HG02870 (cell line): ENCODE data around the gene JARID2.

Source experiments
- ATAC-seq: cut with Tn5 transposase; IDR thresholded peaks from one replicate; pipeline ENCODE4 v1.9.1; 2021; ENCODE audit warnings: mild to moderate bottlenecking, moderate library complexity; ENCODE audit not compliant: unreplicated experiment

The JARID2 gene

GRCh38 chr6:15264412-15264811 lies 18.5 kb downstream of the JARID2 start:
- no peak for ATAC-seq

GRCh38 chr6:15264902-15265761 lies 19.3 kb downstream of the JARID2 start:
- ATAC-seq, result no peak

GRCh38 chr6:15265787-15266186 lies 19.9 kb downstream of the JARID2 start:
- no peak for ATAC-seq

- no peak for ATAC-seq
Measured at GRCh38 chr6:15266423-15266996, 20.6 kb downstream of the JARID2 start.

- ATAC-seq, result no peak
Measured at GRCh38 chr6:15267221-15267620, 21.4 kb downstream of the JARID2 start.

GRCh38 chr6:15268137-15268908 lies 22.5 kb downstream of the JARID2 start:
- no peak for ATAC-seq

GRCh38 chr6:15269011-15269410 lies 23.1 kb downstream of the JARID2 start:
- ATAC-seq, result no peak

- ATAC-seq, result no peak
Measured at GRCh38 chr6:15269619-15270018, 23.8 kb downstream of the JARID2 start.

GRCh38 chr6:15270402-15270801 lies 24.5 kb downstream of the JARID2 start:
- ATAC-seq, result no peak

GRCh38 chr6:15272562-15272961 lies 26.7 kb downstream of the JARID2 start:
- no peak for ATAC-seq

- ATAC-seq, result no peak
Measured at GRCh38 chr6:15274692-15275387, 29.0 kb downstream of the JARID2 start.

GRCh38 chr6:15276036-15276985 lies 30.4 kb downstream of the JARID2 start:
- ATAC-seq, result no peak

GRCh38 chr6:15279047-15279661 lies 33.3 kb downstream of the JARID2 start:
- no peak for ATAC-seq

- ATAC-seq, result no peak
Measured at GRCh38 chr6:15280028-15280427, 34.2 kb downstream of the JARID2 start.

- ATAC-seq, result no peak
Measured at GRCh38 chr6:15280961-15281360, 35.1 kb downstream of the JARID2 start.

- no peak for ATAC-seq
Measured at GRCh38 chr6:15282334-15282733, 36.5 kb downstream of the JARID2 start.

GRCh38 chr6:15283986-15284361 lies 38.1 kb downstream of the JARID2 start:
- no peak for ATAC-seq

GRCh38 chr6:15284743-15285142 lies 38.9 kb downstream of the JARID2 start:
- ATAC-seq, result no peak

GRCh38 chr6:15285682-15286294 lies 39.9 kb downstream of the JARID2 start:
- ATAC-seq, result no peak
